Choroid plexus epithelial cell (primary cell): Measurements from ENCODE around the gene MCTP1.
A peak's percentile ranks its signal among the peaks of the same experiment; 100 is the strongest.

Experiments
- DNase-seq: peaks from one replicate; pipeline ENCODE4 v3.0.0-alpha.2; 2010; ENCODE audit warnings: low read depth
- H3K4me3 ChIP-seq: 2 replicates; pipeline ENCODE4 v1.5.1; 2011; ENCODE audit warnings: low read depth, mild to moderate bottlenecking, control low read depth, low read length, moderate library complexity
- CTCF ChIP-seq: conservative IDR thresholded peaks from 2 replicates; pipeline ENCODE4 v1.5.1; 2011; ENCODE audit warnings: low read depth, mild to moderate bottlenecking, control low read depth, inconsistent platforms, low read length, moderate library complexity

Gene MCTP1

GRCh38 chr5:94711785-94712184 lies 573.1 kb downstream of the MCTP1 start:
- no peak for TF ChIP-seq CTCF
- no peak overlapping the region for H3K4me3 ChIP-seq
- no peak for DNase-seq

- no peak overlapping the region for H3K4me3 ChIP-seq
- no peak for DNase-seq
- TF ChIP-seq CTCF, result no peak
Observed at GRCh38 chr5:94709277-94709676, 575.6 kb downstream of the MCTP1 start.

GRCh38 chr5:94707359-94707758 lies 577.5 kb downstream of the MCTP1 start:
- DNase-seq, result peak; percentile 61
- no peak overlapping the region for H3K4me3 ChIP-seq
- TF ChIP-seq CTCF, result no peak

- no peak for TF ChIP-seq CTCF
- peak; percentile 30 for DNase-seq
- H3K4me3 ChIP-seq, result no peak overlapping the region
Observed at GRCh38 chr5:94705427-94705826, 579.5 kb downstream of the MCTP1 start.

- no peak for DNase-seq
- TF ChIP-seq CTCF, result no peak
Observed at GRCh38 chr5:94702729-94703128, 582.2 kb downstream of the MCTP1 start.

GRCh38 chr5:94700592-94700991 lies 584.3 kb downstream of the MCTP1 start:
- TF ChIP-seq CTCF, result no peak
- H3K4me3 ChIP-seq, result no peak overlapping the region
- DNase-seq, result no peak

More at GRCh38 chr5:94702729-94703128, 582.2 kb downstream of the MCTP1 start:
- H3K4me3 ChIP-seq, result no peak overlapping the region

GRCh38 chr5:94699562-94699961 lies 585.3 kb downstream of the MCTP1 start:
- no peak for DNase-seq
- no peak for TF ChIP-seq CTCF
- no peak overlapping the region for H3K4me3 ChIP-seq
